ENCODE measurements around the gene MRAP.
A peak's percentile ranks its signal among the peaks of the same experiment; 100 is the strongest.
"Not testable (repeated sequence)": the region's sequence is repeated elsewhere in the genome, so short reads cannot be mapped to it uniquely, and the experiment has no call there.

Gene MRAP

DNA sequence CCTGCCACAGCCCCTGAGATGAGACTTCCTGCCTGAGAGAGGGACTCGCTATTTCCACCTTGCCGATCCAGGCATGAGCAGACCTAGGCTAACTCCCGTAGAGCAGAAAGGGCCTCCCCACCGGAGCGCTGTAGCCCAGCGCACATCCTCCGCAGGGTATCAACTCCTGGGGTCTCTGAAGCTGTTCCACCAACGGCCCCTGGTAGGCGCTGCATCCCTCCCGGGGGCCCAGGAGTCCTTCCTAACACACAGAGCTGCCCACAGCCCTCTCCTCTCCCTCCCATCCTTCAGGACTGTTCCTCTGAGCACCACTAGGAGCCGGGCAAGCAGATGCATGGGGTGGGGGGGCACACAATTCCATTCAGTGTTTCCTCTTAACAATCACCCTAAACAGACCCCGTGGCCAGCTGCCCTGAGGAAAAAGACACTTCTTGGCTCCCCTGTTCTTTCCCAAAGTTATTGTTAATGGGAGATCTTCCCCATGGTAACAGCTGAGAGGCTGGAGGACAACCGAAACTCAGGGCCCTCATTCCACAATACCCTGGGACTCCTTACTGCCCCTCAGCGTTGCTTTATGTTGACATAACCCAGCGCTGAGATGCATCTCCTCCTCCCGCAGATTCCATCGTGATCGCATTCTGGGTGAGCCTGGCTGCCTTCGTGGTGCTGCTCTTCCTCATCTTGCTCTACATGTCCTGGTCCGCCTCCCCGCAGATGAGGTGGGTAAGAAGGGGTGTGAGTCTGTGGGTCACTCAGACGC, 7.5 kb downstream of the MRAP start:
- Histone ChIP-seq H3K4me3 (no peak overlapping the region), H3K27me3 (ENCODE audit: low read depth) (no peaks in the 10 kb centered on the region), H3K36me3 (replicated peaks) (peaks cover 9% of the 10 kb centered on the region), H3K4me1 (no peaks in the 10 kb centered on the region), H3K9me3 (no peaks in the 10 kb centered on the region)
- in situ Hi-C loops (cut with MboI; ENCODE audit: low sequenced_read_pairs): no loop called here
- DNase-seq (ENCODE audit: low spot score in 2 of 2): peak in 1 of 2 experiments; percentile 25

DNA sequence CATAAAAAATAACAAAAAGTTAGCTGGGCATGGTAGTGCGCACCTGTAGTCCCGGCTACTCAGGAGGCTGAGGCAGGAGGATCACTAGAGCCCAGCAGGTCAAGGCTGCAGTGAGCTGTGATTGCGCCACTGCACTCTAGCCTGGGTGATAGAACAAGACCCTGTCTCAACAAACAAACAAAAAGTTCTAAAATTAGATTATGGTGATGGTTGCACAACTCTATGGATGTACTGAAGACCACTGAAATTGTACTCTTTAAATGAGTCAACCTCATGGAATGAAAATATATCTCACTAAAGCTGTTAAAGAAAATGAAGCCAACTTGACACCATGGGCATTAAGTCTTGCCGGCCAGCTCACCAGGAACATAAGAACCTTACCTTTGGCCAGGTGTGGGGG, 9.1 kb downstream of the MRAP start:
- Histone ChIP-seq H3K4me1 (no peaks in the 10 kb centered on the region), H3K27me3 (ENCODE audit: low read depth) (no peaks in the 10 kb centered on the region), H3K36me3 (replicated peaks) (peaks cover 17% of the 10 kb centered on the region), H3K4me3 (no peak overlapping the region), H3K9me3 (no peaks in the 10 kb centered on the region)
- no peak for DNase-seq (ENCODE audit: low spot score in 2 of 2)
- in situ Hi-C loops (cut with MboI; ENCODE audit: low sequenced_read_pairs): no loop called here

DNA sequence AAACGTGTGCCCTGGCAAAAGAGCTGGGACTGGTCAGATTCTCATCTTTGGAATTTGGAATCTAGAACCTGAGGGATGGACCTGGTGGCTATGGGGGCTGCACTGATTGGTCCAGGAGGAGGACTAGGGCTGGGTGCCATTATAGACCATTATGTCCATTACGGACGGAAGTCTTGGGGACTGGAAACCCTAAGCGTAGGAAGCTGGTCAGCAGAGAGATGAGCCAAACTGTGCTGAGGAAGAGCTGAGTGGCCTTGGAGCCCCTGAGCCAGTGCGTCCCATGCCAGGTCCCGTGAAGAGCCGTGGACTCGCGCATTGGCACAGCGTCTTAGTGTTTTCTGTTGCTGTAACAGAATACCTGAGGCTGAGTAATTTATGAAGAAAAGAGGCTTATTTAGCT, 10.0 kb downstream of the MRAP start:
- no peaks in the 10 kb centered on the region for H3K4me1 ChIP-seq
- peaks cover 21% of the 10 kb centered on the region for H3K36me3 ChIP-seq (replicated peaks)
- no peaks in the 10 kb centered on the region for H3K27me3 ChIP-seq (ENCODE audit: low read depth)
- no peaks in the 10 kb centered on the region for H3K9me3 ChIP-seq
- in situ Hi-C loops (cut with MboI; ENCODE audit: low sequenced_read_pairs): no loop called here
- no peak for DNase-seq (ENCODE audit: low spot score in 2 of 2)
- no peak overlapping the region for H3K4me3 ChIP-seq

DNA sequence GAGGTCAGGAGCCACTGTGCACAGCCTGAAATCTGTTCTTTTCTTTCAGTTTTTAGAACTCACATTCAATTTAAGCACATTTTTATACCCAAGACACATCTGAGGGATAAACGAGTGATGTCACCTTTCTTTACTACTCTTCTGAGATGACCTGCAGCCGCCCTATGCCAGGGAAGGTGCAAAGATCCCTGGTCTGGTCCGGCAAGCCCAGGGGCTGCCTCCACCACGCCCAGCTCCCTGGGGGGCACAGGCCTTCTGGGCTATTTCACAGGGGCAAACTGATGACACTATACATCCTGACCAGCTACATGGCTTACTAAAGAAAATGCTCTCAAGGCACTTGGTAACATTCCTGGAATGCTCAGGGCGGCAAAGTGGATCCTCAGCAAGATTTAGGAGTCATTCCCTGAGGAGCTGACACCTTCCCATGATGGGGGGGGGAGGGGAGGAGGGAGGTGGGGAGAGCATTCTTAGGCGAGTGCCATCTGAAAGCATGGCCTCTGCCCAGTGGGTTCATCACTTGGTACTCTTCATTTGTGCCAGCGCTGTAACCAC, 11.3 kb downstream of the MRAP start:
- Histone ChIP-seq H3K4me3 (no peak overlapping the region), H3K4me1 (no peaks in the 10 kb centered on the region), H3K36me3 (replicated peaks) (peaks cover 28% of the 10 kb centered on the region), H3K27me3 (ENCODE audit: low read depth) (no peaks in the 10 kb centered on the region), H3K9me3 (no peaks in the 10 kb centered on the region)
- in situ Hi-C loops (cut with MboI; ENCODE audit: low sequenced_read_pairs): no loop called here
- no peak for DNase-seq (ENCODE audit: low spot score in 2 of 2)

DNA sequence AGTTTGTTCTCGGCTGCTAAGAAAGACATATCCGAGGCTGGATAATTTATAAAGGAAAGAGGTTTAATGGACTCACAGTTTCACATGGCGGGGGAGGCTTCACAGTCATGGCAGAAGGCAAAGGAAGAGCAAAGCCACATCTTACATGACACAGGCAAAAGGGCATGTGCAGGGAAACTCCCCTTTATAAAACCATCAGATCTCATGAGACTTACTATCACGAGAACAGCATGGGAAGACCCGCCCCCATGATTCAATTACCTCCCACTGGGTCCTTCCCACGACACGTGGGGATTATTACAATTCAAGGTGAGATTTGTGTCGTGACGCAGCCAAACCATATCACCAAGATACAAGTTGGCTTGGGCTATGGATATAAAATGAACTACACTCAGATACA, 12.3 kb downstream of the MRAP start:
- H3K27me3 ChIP-seq (ENCODE audit: low read depth); H3K4me1 ChIP-seq; DNase-seq (ENCODE audit: low spot score in 2 of 2); in situ Hi-C loops (cut with MboI; ENCODE audit: low sequenced_read_pairs); H3K4me3 ChIP-seq; H3K9me3 ChIP-seq: not testable (repeated sequence)
- H3K36me3 ChIP-seq (replicated peaks): peaks cover 31% of the 10 kb centered on the region

DNA sequence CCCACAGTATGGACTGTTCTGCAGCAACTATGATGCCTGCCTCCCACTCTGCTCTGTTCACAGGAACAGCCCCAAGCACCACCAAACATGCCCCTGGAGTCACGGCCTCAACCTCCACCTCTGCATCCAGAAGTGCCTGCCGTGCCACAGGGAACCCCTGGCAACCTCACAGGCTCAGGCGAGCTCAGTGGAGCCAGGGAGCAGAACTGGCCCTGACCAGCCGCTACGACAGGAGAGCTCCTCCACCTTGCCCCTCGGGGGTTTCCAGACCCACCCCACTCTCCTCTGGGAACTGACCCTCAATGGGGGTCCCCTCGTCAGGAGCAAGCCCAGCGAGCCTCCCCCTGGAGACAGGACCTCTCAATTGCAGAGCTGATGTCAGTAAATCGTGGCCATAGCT, 13.0 kb downstream of the MRAP start:
- Histone ChIP-seq H3K4me3 (no peak overlapping the region), H3K9me3 (no peaks in the 10 kb centered on the region), H3K4me1 (no peaks in the 10 kb centered on the region), H3K27me3 (ENCODE audit: low read depth) (no peaks in the 10 kb centered on the region), H3K36me3 (replicated peaks) (peaks cover 38% of the 10 kb centered on the region)
- DNase-seq (ENCODE audit: low spot score in 2 of 2): no peak
- in situ Hi-C loops (cut with MboI; ENCODE audit: low sequenced_read_pairs): no loop called here

DNA sequence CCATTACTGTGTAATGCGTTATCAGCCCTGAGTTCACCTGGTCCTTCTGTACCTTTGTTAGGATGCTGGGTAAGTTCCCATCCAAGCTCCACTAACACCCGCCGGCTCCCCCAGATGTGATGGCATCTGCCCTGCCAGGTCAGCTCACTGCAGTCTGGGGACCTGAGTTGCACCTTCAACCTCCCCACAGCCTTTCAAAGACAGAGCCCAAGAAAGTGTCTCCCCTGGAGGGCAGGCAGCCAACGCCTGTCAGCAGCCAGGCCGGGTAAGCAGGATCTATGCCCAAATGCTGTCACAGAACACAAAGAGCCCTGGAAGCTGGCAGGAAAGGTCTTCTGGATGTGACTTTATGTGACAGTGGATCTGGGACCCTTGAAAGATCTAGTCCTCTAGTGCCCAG, 13.7 kb downstream of the MRAP start:
- no peak overlapping the region for H3K4me3 ChIP-seq
- DNase-seq (ENCODE audit: low spot score in 2 of 2): no peak
- no peaks in the 10 kb centered on the region for H3K27me3 ChIP-seq (ENCODE audit: low read depth)
- H3K9me3 ChIP-seq: no peaks in the 10 kb centered on the region
- peaks cover 45% of the 10 kb centered on the region for H3K36me3 ChIP-seq (replicated peaks)
- no peaks in the 10 kb centered on the region for H3K4me1 ChIP-seq
- in situ Hi-C loops (cut with MboI; ENCODE audit: low sequenced_read_pairs): no loop called here

DNA sequence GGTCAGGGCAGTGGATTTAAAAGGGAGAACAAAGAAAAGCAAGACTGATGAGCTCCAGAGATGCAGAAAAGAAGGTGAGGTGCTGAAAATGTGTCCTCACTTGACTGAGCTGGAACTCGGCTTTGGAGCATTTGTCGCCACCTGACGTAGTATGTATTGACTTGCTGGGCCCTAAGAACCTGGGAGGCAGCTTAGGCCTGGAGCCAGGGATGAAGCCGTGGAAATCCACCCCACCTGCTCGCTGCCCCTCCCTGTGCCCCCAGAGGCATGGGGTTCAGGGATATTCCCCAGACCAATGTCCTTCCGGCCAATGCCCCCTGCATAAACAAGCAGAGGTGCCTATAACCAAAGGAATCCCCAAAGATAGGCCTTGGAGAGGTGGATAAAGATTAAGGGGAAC, 14.3 kb downstream of the MRAP start:
- Histone ChIP-seq H3K36me3 (replicated peaks) (peaks cover 51% of the 10 kb centered on the region), H3K4me1 (no peaks in the 10 kb centered on the region), H3K4me3 (no peak overlapping the region), H3K9me3 (no peaks in the 10 kb centered on the region), H3K27me3 (ENCODE audit: low read depth) (no peaks in the 10 kb centered on the region)
- in situ Hi-C loops (cut with MboI; ENCODE audit: low sequenced_read_pairs): no loop called here
- DNase-seq (ENCODE audit: low spot score in 2 of 2): peak in 1 of 2 experiments; percentile 4

DNA sequence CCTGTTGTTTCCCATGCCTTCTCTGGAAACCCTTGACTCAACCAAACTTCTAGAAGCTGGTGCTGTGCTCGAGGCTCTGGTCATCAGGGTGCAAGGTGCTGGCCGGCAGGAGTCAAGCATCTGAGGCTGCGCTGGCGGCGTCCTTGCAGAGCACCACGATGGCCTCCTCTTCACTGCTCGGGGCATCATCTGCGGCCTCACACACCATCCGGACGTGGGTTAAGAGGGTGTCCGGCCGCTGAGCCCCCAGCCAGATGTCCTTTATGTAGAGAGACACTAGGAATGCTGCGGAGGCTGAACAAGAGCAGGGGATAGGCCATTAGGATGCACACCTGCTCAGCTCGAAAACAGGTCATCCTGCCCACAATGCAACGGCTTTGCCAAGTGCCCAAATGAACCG, 16.2 kb downstream of the MRAP start:
- Histone ChIP-seq H3K4me3 (no peak overlapping the region), H3K27me3 (ENCODE audit: low read depth) (no peaks in the 10 kb centered on the region), H3K9me3 (no peaks in the 10 kb centered on the region), H3K36me3 (replicated peaks) (peaks cover 65% of the 10 kb centered on the region), H3K4me1 (no peaks in the 10 kb centered on the region)
- DNase-seq (ENCODE audit: low spot score in 2 of 2): no peak
- in situ Hi-C loops (cut with MboI; ENCODE audit: low sequenced_read_pairs): no loop called here

DNA sequence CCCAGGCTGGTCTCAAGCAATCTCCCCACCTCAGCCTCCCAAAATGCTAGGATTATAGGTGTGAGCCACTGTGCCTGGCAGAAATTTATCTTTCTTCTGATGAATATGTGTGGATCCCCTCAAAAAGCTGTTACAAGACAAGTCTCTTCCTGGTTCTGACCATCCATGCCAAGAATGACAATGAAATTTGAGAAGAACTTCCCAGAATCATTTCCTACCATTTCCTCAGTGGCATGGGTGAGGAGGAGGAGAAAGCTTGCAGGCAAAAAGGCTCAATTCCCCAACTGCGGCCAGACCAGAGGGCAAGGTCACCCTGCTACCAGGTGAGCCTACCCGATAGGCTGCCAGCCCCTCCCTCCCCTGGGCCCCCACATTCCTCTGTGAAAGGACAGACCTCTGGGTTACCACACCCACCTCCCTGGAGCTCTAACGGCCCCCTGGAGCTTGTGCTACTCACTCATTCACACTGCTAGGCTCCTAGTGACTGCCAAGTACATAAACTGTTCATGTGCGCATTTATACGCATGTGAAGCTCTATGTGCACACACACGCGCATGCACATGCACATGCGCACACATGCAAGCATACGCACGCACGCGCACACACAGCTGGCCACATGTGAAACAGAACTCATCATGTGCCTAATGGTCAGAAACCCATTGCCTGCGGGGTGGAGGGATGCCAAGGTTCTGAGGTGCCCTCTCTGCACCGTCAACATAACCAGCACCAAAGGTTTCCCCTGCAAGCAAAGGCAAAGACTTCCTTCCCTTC, 17.0 kb downstream of the MRAP start:
- no peaks in the 10 kb centered on the region for H3K27me3 ChIP-seq (ENCODE audit: low read depth)
- peaks cover 74% of the 10 kb centered on the region for H3K36me3 ChIP-seq (replicated peaks)
- no peak overlapping the region for H3K4me3 ChIP-seq
- no peaks in the 10 kb centered on the region for H3K9me3 ChIP-seq
- H3K4me1 ChIP-seq: no peaks in the 10 kb centered on the region
- in situ Hi-C loops (cut with MboI; ENCODE audit: low sequenced_read_pairs): no loop called here
- no peak for DNase-seq (ENCODE audit: low spot score in 2 of 2)

DNA sequence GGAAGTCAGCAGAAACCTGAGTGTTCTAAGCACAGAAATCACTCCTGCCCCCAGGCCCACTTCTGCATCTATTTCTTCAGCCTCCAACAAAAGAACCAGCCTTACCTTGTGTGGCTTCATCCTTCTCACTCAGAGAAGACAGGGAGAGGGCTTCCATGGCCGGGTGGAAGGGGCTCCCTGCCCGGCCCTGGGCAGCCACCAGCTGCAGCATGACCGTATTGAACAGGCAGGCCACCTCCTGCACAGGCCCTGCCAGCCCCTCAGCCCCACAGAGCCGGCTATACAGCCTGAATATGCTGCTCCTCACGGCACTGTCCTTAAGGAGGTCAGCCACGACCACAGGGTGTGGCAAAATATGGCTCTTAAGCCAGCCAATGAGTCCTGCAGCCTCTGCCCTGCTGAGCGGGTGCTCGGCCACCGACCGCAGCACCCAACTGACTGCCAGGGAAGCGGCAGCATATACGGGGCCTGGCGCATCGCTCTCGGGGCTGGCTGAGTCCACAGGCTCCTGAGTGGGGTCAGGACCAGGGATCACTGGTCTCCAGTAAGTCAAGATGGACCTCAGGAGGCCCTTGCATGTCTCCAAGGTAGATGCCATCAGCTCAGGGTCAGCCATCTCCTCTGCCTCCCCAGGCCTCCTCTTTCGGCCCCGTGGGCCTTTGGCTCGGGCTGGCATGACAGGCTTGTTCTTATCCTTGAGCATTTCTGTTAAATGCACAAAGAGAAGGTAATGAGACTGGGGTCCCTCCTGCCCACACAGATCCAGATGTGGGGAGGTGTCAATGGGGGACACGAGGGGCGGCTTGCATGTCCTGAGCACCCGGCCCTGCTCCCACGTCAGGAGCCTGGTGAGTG, 17.9 kb downstream of the MRAP start:
- DNase-seq (ENCODE audit: low spot score in 2 of 2): no peak
- H3K27me3 ChIP-seq (ENCODE audit: low read depth): no peaks in the 10 kb centered on the region
- H3K4me1 ChIP-seq: no peaks in the 10 kb centered on the region
- no peaks in the 10 kb centered on the region for H3K9me3 ChIP-seq
- in situ Hi-C loops (cut with MboI; ENCODE audit: low sequenced_read_pairs): no loop called here
- H3K4me3 ChIP-seq: no peak overlapping the region
- peaks cover 79% of the 10 kb centered on the region for H3K36me3 ChIP-seq (replicated peaks)

DNA sequence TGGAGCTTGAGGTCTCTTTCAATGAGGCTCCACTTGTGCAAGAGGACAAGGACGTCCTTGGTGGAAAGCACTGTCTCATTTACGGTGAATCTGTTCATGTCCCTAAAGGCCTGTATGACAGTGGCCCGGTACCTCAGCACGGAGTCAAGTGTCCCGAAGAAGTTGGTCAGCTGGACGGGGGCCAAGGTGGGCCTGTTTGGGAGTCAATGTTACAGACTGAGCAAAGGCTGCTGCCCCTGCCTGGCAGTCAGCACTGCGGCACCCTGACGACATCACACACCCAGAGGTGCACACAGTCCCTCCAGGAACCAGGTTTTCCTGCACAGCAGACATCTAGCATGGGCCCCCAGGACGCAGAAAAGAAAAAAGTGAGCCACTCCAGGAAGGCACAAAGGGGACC, 19.1 kb downstream of the MRAP start:
- Histone ChIP-seq H3K4me1 (no peaks in the 10 kb centered on the region), H3K9me3 (no peaks in the 10 kb centered on the region), H3K4me3 (no peak overlapping the region), H3K36me3 (replicated peaks) (peaks cover 81% of the 10 kb centered on the region), H3K27me3 (ENCODE audit: low read depth) (no peaks in the 10 kb centered on the region)
- in situ Hi-C loops (cut with MboI; ENCODE audit: low sequenced_read_pairs): no loop called here
- DNase-seq (ENCODE audit: low spot score in 2 of 2): no peak

DNA sequence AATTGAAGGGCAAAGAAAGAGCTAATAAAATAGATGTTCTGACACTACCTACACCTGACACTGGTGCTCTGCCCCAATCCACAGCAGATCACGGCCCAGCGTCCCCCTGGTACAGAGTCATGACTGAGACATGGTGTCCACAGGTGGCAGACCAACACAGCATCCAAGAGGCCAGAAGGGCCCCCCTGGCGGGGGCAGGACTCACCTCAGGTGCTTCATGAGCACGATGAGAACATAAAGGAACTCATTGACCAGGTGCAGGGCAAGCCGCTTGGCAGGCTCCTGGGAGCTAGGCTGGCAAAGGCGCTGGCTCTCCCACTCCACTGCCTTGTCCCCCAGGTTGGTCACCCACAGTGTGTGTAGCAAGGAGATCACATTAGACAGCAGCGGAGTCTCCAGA, 20.4 kb downstream of the MRAP start:
- H3K36me3 ChIP-seq (replicated peaks): peaks cover 89% of the 10 kb centered on the region
- no peaks in the 10 kb centered on the region for H3K27me3 ChIP-seq (ENCODE audit: low read depth)
- H3K4me3 ChIP-seq: no peak overlapping the region
- no peaks in the 10 kb centered on the region for H3K4me1 ChIP-seq
- no peak for DNase-seq (ENCODE audit: low spot score in 2 of 2)
- no peaks in the 10 kb centered on the region for H3K9me3 ChIP-seq
- in situ Hi-C loops (cut with MboI; ENCODE audit: low sequenced_read_pairs): no loop called here

All from HAP-1 (cell line).